H9 (cell line): ENCODE results near the gene TMOD4. TPM values are rescaled to one million over a fixed set of nuclear protein-coding genes. Genes with fewer than 3 reads are reported as not detected.
A peak's percentile ranks its signal among the peaks of the same experiment; 100 is the strongest.

Experiments
- DNase-seq: peaks from one replicate; pipeline ENCODE4 v3.0.0-alpha.2; 2017
- H2AFZ ChIP-seq: one replicate; pipeline ENCODE4 v1.6.1; 2013; ENCODE audit warnings: mild to moderate bottlenecking, low read length, control low read depth, moderate library complexity
- H2AK5ac ChIP-seq: 2 replicates; pipeline ENCODE4 v1.6.1; 2013; ENCODE audit warnings: low read length, control low read depth, mixed read lengths; ENCODE audit not compliant: insufficient read length
- H2BK120ac ChIP-seq: one replicate; pipeline ENCODE4 v1.6.1; 2013; ENCODE audit warnings: low read depth, mild to moderate bottlenecking, low read length, control low read depth, inconsistent platforms; ENCODE audit not compliant: poor library complexity, severe bottlenecking
- H2BK12ac ChIP-seq: 2 replicates; pipeline ENCODE4 v1.6.1; 2013; ENCODE audit warnings: low read length, control low read depth, mixed read lengths, low read depth; ENCODE audit not compliant: insufficient read length
- H2BK15ac ChIP-seq: 2 replicates; pipeline ENCODE4 v1.6.1; 2013; ENCODE audit warnings: low read depth, low read length, control low read depth
- H2BK20ac ChIP-seq: one replicate; pipeline ENCODE4 v1.6.1; 2013; ENCODE audit warnings: low read depth, mild to moderate bottlenecking, low read length, control low read depth, inconsistent platforms; ENCODE audit not compliant: poor library complexity, severe bottlenecking
- H2BK5ac ChIP-seq: 2 replicates; pipeline ENCODE4 v1.6.1; 2013; ENCODE audit warnings: low read length, control low read depth, mixed read lengths; ENCODE audit not compliant: insufficient read length
- H3K14ac ChIP-seq: 2 replicates; pipeline ENCODE4 v1.6.1; 2013; ENCODE audit warnings: low read length, control low read depth; ENCODE audit not compliant: insufficient read depth
- H3K18ac ChIP-seq: 2 replicates; pipeline ENCODE4 v1.6.1; 2013; ENCODE audit warnings: low read depth, mild to moderate bottlenecking, mixed read lengths, low read length, control low read depth; ENCODE audit not compliant: insufficient read length
- H3K23ac ChIP-seq: 2 replicates; pipeline ENCODE4 v1.6.1; 2013; ENCODE audit warnings: low read length, control low read depth, mixed read lengths, low read depth; ENCODE audit not compliant: insufficient read length
- H3K23me2 ChIP-seq: 2 replicates; pipeline ENCODE4 v1.6.1; 2013; ENCODE audit warnings: low read depth, mild to moderate bottlenecking, mixed read lengths, low read length, control low read depth; ENCODE audit not compliant: insufficient read length, poor library complexity, severe bottlenecking
- H3K27ac ChIP-seq: 2 replicates; pipeline ENCODE4 v1.5.1; 2013; ENCODE audit warnings: low read length, control low read depth, mixed read lengths, low read depth; ENCODE audit not compliant: insufficient read length
- H3K27me3 ChIP-seq: 2 replicates; pipeline ENCODE4 v1.6.1; 2013; ENCODE audit warnings: low read length, control low read depth, inconsistent platforms; ENCODE audit not compliant: insufficient read depth
- H3K4ac ChIP-seq: 2 replicates; pipeline ENCODE4 v1.6.1; 2013; ENCODE audit warnings: low read depth, mild to moderate bottlenecking, control low read depth, inconsistent platforms, low read length, moderate library complexity
- H3K4me1 ChIP-seq: 2 replicates; pipeline ENCODE4 v1.6.1; 2013; ENCODE audit warnings: low read length, control low read depth, inconsistent platforms; ENCODE audit not compliant: insufficient read depth
- H3K4me2 ChIP-seq: 2 replicates; pipeline ENCODE4 v1.6.1; 2013; ENCODE audit warnings: low read length, control low read depth, mixed read lengths; ENCODE audit not compliant: insufficient read length, insufficient read depth
- H3K56ac ChIP-seq: 2 replicates; pipeline ENCODE4 v1.6.1; 2013; ENCODE audit warnings: low read depth, mild to moderate bottlenecking, mixed read lengths, low read length, control low read depth; ENCODE audit not compliant: insufficient read length
- H3K79me1 ChIP-seq: 2 replicates; pipeline ENCODE4 v1.6.1; 2013; ENCODE audit warnings: low read depth, mild to moderate bottlenecking, moderate library complexity, low read length, control low read depth, inconsistent platforms; ENCODE audit not compliant: insufficient read depth, poor library complexity, severe bottlenecking
- H3K79me2 ChIP-seq: 2 replicates; pipeline ENCODE4 v1.6.1; 2013; ENCODE audit warnings: low read length, control low read depth, inconsistent platforms; ENCODE audit not compliant: insufficient read depth
- H3K9ac ChIP-seq: 2 replicates; pipeline ENCODE4 v1.6.1; 2013; ENCODE audit warnings: low read length, control low read depth, mixed read lengths; ENCODE audit not compliant: insufficient read length; ENCODE audit errors: extremely low read depth
- H3K9me3 ChIP-seq: one replicate; pipeline ENCODE4 v1.6.1; 2013; ENCODE audit warnings: low read depth, low read length, inconsistent platforms; ENCODE audit not compliant: control insufficient read depth
- H3T11ph ChIP-seq: one replicate; pipeline ENCODE4 v1.6.1; 2013; ENCODE audit warnings: mild to moderate bottlenecking, low read length, control low read depth, inconsistent platforms
- H4K20me1 ChIP-seq: one replicate; pipeline ENCODE4 v1.6.1; 2013; ENCODE audit not compliant: control insufficient read depth, insufficient read length, insufficient read depth
- H4K5ac ChIP-seq: 2 replicates; pipeline ENCODE4 v1.6.1; 2013; ENCODE audit warnings: low read depth, mild to moderate bottlenecking, mixed read lengths, low read length, control low read depth; ENCODE audit not compliant: insufficient read length
- H4K8ac ChIP-seq: replicated peaks from 2 replicates; pipeline ENCODE4 v1.6.1; 2013; ENCODE audit warnings: low read length, control low read depth, mixed read lengths, low read depth; ENCODE audit not compliant: insufficient read length
- H4K91ac ChIP-seq: 2 replicates; pipeline ENCODE4 v1.6.1; 2013; ENCODE audit warnings: low read depth, mild to moderate bottlenecking, moderate library complexity, mixed read lengths, low read length, control low read depth; ENCODE audit not compliant: insufficient read length
- H3K27ac Mint-ChIP-seq, 3 experiments: 2 replicates in 2 of 3; 3 replicates in 1 of 3; pipeline ENCODE4 v1.8.0; 2020 to 2021; ENCODE audit warnings: mixed read lengths in 3 of 3, mild to moderate bottlenecking in 1 of 3, moderate library complexity in 1 of 3
- H3K27me3 Mint-ChIP-seq: 2 replicates; pipeline ENCODE4 v1.8.0; 2021; ENCODE audit warnings: low read depth, mild to moderate bottlenecking, moderate library complexity, mixed read lengths
- H3K36me3 Mint-ChIP-seq, 3 experiments: 2 replicates in 2 of 3; 3 replicates in 1 of 3; pipeline ENCODE4 v1.8.0; 2020 to 2021; ENCODE audit warnings: low read depth in 3 of 3, mixed read lengths in 3 of 3; ENCODE audit not compliant: insufficient read depth in 1 of 3
- H3K4me1 Mint-ChIP-seq, 2 experiments: 2 replicates each; pipeline ENCODE4 v1.8.0; 2020; ENCODE audit warnings: mixed read lengths in 2 of 2
- H3K4me3 Mint-ChIP-seq, 2 experiments: 2 replicates in 1 of 2; 3 replicates in 1 of 2; pipeline ENCODE4 v1.8.0; 2020 to 2021; ENCODE audit warnings: mild to moderate bottlenecking in 2 of 2, mixed read lengths in 2 of 2, moderate library complexity in 1 of 2
- H3K9me3 Mint-ChIP-seq, 2 experiments: 2 replicates in 1 of 2; 3 replicates in 1 of 2; pipeline ENCODE4 v1.8.0; 2020; ENCODE audit warnings: mild to moderate bottlenecking in 2 of 2, mixed read lengths in 2 of 2, moderate library complexity in 1 of 2
- WGBS: extraction: QIAGEN DNeasy Blood & Tissue Kit; methylation state at CpG from one replicate; pipeline ENCODE4 v1.1.7; 2013; ENCODE audit warnings: missing lambda C conversion rate, low lambda C conversion rate, mixed read lengths; ENCODE audit not compliant: insufficient read length; ENCODE audit errors: extremely low coverage; 5-methylcytosine and 5-hydroxymethylcytosine counted together
- total RNA-seq: library from RNA; stranded (reverse); gene quantifications from 2 replicates; pipeline ENCODE4 v1.2.1, GENCODE V29; 2021
- TF ChIP-seq, protein P1 (sequence below): fragments of 200-600 bp; sonication (generic); conservative IDR thresholded peaks from 3 replicates; pipeline ENCODE4 v1.8.0; 2021; ENCODE audit warnings: antibody characterized with exemption, mild to moderate bottlenecking

Gene TMOD4
- total RNA-seq, 1 experiment from 2014 or later, result 0.42 TPM

DNA sequence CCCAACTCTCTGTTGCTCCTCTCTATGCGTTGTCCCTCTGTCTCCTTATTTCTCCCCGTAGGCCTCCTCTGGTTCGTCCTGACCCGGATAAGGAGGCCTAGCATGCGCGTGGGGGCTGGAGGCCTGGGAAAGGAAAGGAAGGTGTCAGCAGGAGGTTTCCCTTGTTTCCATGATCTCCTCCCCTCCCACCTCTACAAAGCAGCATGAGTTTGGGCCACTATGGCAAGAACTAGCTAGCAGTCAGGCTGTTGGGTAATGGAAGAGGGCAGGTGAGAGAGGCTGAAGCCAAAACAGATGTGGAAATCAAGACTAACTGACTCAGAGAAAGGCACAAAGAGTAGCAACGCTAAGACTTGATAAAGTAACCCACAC lies 28.7 kb downstream of the TMOD4 start:
- Histone ChIP-seq H3K9ac (peak overlapping the region; percentile 40), H4K8ac (no peak overlapping the region), H3K23me2 (peaks cover 24% of the 10 kb centered on the region), H3K4me2 (peak overlapping the region; percentile 90), H3K18ac (no peak overlapping the region), H2AFZ (no peak overlapping the region), H4K91ac (no peak overlapping the region), H2BK15ac (no peak overlapping the region), H4K5ac (no peak overlapping the region), H3K14ac (no peak overlapping the region; the same call in 1 of the 2 replicates), H3K56ac (no peak overlapping the region), H3K79me1 (no peaks in the 10 kb centered on the region), H3K23ac (no peak overlapping the region), H3K79me2 (no peaks in the 10 kb centered on the region), H3K4ac (no peak overlapping the region), H2BK20ac (no peak overlapping the region), H3K9me3 (no peaks in the 10 kb centered on the region), H4K20me1 (peaks cover 4% of the 10 kb centered on the region), H2BK5ac (no peak overlapping the region), H2AK5ac (no peak overlapping the region), H2BK12ac (no peak overlapping the region), H2BK120ac (no peak overlapping the region), H3K4me1 (peaks cover 22% of the 10 kb centered on the region; the same call in 1 of the 2 replicates), H3T11ph (no peak overlapping the region), H3K27ac (no peak overlapping the region), H3K27me3 (no peaks in the 10 kb centered on the region; the same call in 1 of the 2 replicates)
- TF ChIP-seq, protein P1, sequence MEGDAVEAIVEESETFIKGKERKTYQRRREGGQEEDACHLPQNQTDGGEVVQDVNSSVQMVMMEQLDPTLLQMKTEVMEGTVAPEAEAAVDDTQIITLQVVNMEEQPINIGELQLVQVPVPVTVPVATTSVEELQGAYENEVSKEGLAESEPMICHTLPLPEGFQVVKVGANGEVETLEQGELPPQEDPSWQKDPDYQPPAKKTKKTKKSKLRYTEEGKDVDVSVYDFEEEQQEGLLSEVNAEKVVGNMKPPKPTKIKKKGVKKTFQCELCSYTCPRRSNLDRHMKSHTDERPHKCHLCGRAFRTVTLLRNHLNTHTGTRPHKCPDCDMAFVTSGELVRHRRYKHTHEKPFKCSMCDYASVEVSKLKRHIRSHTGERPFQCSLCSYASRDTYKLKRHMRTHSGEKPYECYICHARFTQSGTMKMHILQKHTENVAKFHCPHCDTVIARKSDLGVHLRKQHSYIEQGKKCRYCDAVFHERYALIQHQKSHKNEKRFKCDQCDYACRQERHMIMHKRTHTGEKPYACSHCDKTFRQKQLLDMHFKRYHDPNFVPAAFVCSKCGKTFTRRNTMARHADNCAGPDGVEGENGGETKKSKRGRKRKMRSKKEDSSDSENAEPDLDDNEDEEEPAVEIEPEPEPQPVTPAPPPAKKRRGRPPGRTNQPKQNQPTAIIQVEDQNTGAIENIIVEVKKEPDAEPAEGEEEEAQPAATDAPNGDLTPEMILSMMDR, result no peak
- Mint-ChIP-seq H3K4me1 (peaks cover 34 to 42% of the 10 kb centered on the region in 2 experiments), H3K9me3 (no peaks in the 10 kb centered on the region), H3K36me3 (no peaks in the 10 kb centered on the region; a peak in 1 of 7 replicates), H3K4me3 (peak overlapping the region; percentile 85 to 86), H3K27ac (no peak overlapping the region), H3K27me3 (peaks cover 31% of the 10 kb centered on the region)
- WGBS, result no CpG with 5 or more reads among the region's 7 CpGs
- DNase-seq, result no peak
